Dedifferentiated amniotic fluid mesenchymal stem cell (primary cell): ENCODE measurements around the gene AMDHD1.

Source experiments
- DNase-seq: peaks from one replicate; pipeline ENCODE4 v3.0.0-alpha.2; 2016; ENCODE audit errors: extremely low spot score

Gene AMDHD1

GRCh38 chr12:95943330-95943842, at the start of gene AMDHD1:
AMDHD1 (plus strand) TSS chr12:95943331; CDS start chr12:95943399, 68 bp downstream.
- no peak for DNase-seq

- no peak for DNase-seq
Measured at GRCh38 chr12:95896846-95897245, 46.3 kb upstream of the AMDHD1 start.

- DNase-seq: no peak
Measured at GRCh38 chr12:95898081-95898480, 45.0 kb upstream of the AMDHD1 start.

- peak; percentile 86 for DNase-seq
Measured at GRCh38 chr12:95908573-95908972, 34.6 kb upstream of the AMDHD1 start.

GRCh38 chr12:95909871-95910270, 33.3 kb upstream of the AMDHD1 start:
- DNase-seq: no peak

GRCh38 chr12:95918194-95918993, 24.7 kb upstream of the AMDHD1 start:
- peak; percentile 45 for DNase-seq

- DNase-seq: no peak
Measured at GRCh38 chr12:95919110-95919509, 24.0 kb upstream of the AMDHD1 start.

GRCh38 chr12:95922231-95922630, 20.9 kb upstream of the AMDHD1 start:
- DNase-seq: no peak

- DNase-seq: no peak
Measured at GRCh38 chr12:95940514-95940913, 2.6 kb upstream of the AMDHD1 start.

GRCh38 chr12:95942101-95942523, 1.0 kb upstream of the AMDHD1 start:
- no peak for DNase-seq

- DNase-seq: peak; percentile 40
Measured at GRCh38 chr12:95942524-95943329, 404 bp upstream of the AMDHD1 start, which contains the start of gene CCDC38. CCDC38 (minus strand) TSS chr12:95942614; CDS start chr12:95936509, 6,105 bp downstream.

GRCh38 chr12:95944108-95944704, 1.1 kb downstream of the AMDHD1 start:
- no peak for DNase-seq

GRCh38 chr12:95949477-95950206, 6.5 kb downstream of the AMDHD1 start:
- DNase-seq: no peak

GRCh38 chr12:95951515-95951914, 8.4 kb downstream of the AMDHD1 start:
- peak; percentile 2 for DNase-seq

- DNase-seq: peak; percentile 8
Measured at GRCh38 chr12:95953000-95953399, 9.9 kb downstream of the AMDHD1 start.

- peak; percentile 12 for DNase-seq
Measured at GRCh38 chr12:95955549-95956159, 12.5 kb downstream of the AMDHD1 start.

- DNase-seq: no peak
Measured at GRCh38 chr12:95956557-95957145, 13.5 kb downstream of the AMDHD1 start.

- DNase-seq: peak; percentile 14
Measured at GRCh38 chr12:95959107-95959506, 16.0 kb downstream of the AMDHD1 start.

GRCh38 chr12:95960241-95960640, 17.1 kb downstream of the AMDHD1 start:
- DNase-seq: peak; percentile 11

- no peak for DNase-seq
Measured at GRCh38 chr12:95962222-95962621, 19.1 kb downstream of the AMDHD1 start.

- peak; percentile 10 for DNase-seq
Measured at GRCh38 chr12:95963096-95963495, 20.0 kb downstream of the AMDHD1 start.
